HL-60/S4 treated with retinoic acid at 250 ng/mL for 4 days and 3 days (cell line): ENCODE data around the gene REV1.

Experiments
- in situ Hi-C: fragments of 300-500 bp; cut with MboI; formaldehyde crosslinking; loops from 2 replicates; pipeline ENCODE4 v1.7.0; 2022; ENCODE audit warnings: low sequenced_read_pairs

Gene REV1

GRCh38 chr2:99451280-99451679, 38.5 kb downstream of the REV1 start:
- in situ Hi-C loops = no loop called here

- in situ Hi-C loops = no loop called here
These were observed 39.6 kb downstream of the REV1 start for GRCh38 chr2:99450199-99450598.

GRCh38 chr2:99448556-99448955, 41.3 kb downstream of the REV1 start:
- in situ Hi-C loops = no loop called here

- in situ Hi-C loops = no loop called here
These were observed 44.8 kb downstream of the REV1 start for GRCh38 chr2:99445065-99445464.

- in situ Hi-C loops = no loop called here
These were observed 45.6 kb downstream of the REV1 start for GRCh38 chr2:99444222-99444621.

- in situ Hi-C loops = no loop called here
These were observed 47.0 kb downstream of the REV1 start for GRCh38 chr2:99442837-99443236.

GRCh38 chr2:99439971-99440505, 49.8 kb downstream of the REV1 start:
- in situ Hi-C loops = no loop called here

GRCh38 chr2:99436874-99437273, 52.9 kb downstream of the REV1 start:
- in situ Hi-C loops = no loop called here

GRCh38 chr2:99433340-99433739, 56.5 kb downstream of the REV1 start:
- in situ Hi-C loops = no loop called here

GRCh38 chr2:99431587-99432275, 58.1 kb downstream of the REV1 start:
- in situ Hi-C loops = no loop called here

- in situ Hi-C loops = no loop called here
These were observed 59.1 kb downstream of the REV1 start for GRCh38 chr2:99430614-99431291.

GRCh38 chr2:99425022-99425421, 64.8 kb downstream of the REV1 start:
- in situ Hi-C loops = no loop called here

- in situ Hi-C loops = no loop called here
These were observed 65.4 kb downstream of the REV1 start for GRCh38 chr2:99424371-99424770.

GRCh38 chr2:99422599-99422998, 67.2 kb downstream of the REV1 start:
- in situ Hi-C loops = no loop called here

- in situ Hi-C loops = no loop called here
These were observed 68.3 kb downstream of the REV1 start for GRCh38 chr2:99421469-99421868.

GRCh38 chr2:99420751-99421299, 69.0 kb downstream of the REV1 start:
- in situ Hi-C loops = no loop called here

- in situ Hi-C loops = no loop called here
These were observed 69.8 kb downstream of the REV1 start for GRCh38 chr2:99420031-99420430.

GRCh38 chr2:99417396-99417795, 72.4 kb downstream of the REV1 start:
- in situ Hi-C loops = no loop called here

- in situ Hi-C loops = no loop called here
These were observed 75.3 kb downstream of the REV1 start for GRCh38 chr2:99414566-99414965.

- in situ Hi-C loops = no loop called here
These were observed 79.5 kb downstream of the REV1 start for GRCh38 chr2:99410276-99410675.

- in situ Hi-C loops = no loop called here
These were observed 83.7 kb downstream of the REV1 start for GRCh38 chr2:99406137-99406536.
